GM21737 (cell line): ENCODE data around the gene RFPL1.
A peak's percentile ranks its signal among the peaks of the same experiment; 100 is the strongest.

ENCODE experiments used
- ATAC-seq: cut with Tn5 transposase; IDR thresholded peaks from one replicate; pipeline ENCODE4 v1.9.1; 2021; ENCODE audit warnings: mild to moderate bottlenecking, moderate library complexity; ENCODE audit not compliant: unreplicated experiment

RFPL1 gene

DNA sequence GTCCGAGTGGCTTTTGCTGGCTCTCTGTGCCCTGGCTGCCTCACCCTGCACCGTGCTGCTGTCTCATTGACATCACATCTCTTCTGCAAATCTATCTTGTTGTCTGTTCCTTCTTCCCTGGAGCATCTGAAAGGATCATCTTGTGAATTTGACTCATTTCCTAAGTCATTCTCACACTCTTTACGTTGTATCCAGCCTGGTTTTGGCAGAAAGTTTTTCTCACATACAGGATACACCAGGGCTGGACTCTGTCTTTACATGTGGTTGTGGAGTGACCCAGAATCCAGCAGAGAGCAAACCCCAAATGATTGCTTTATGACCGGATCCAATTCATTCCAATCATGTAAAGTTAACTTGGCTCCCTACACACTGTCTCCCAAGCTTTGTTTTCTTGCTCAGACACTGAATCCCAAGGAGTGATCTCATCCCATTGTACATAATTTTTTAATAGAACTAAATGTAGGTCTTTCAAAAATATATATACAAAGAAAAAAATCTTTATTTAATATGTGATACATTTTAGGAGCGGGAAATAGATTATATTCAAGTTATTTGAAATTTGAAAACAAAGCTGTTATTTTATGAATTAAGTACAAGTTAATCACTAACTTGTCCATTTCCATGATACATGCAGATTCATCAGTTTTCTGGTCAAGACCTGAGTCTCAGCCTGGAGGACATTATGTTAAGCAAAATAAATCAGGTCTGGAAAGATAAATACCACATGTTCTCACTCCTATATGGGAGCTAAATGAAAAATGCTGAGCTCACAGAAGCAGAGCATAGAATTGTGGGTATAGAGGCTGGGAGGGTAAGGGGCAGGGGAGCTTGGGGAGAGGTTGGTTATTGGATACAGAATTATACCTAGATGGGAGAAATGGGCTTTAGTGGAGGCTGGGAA, 2.9 kb upstream of the RFPL1 start:
- no peak for ATAC-seq

DNA sequence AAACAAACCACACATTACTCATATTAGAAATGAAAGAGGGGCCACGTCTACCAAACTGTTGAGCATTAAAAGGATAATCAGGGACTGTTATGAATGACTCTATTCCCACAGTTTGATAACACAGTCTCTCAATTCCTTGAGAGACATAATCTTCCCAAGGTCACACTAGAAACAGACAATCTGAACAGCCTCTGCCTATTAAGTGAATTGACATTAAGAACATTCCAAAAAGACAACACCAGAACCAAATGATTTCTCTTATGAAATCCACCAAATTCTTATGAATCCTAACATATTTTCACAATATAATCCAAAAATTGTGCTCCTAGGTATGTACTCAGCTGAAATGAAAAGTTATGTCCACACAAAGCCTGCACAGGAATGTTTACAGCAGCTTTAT, 4.6 kb downstream of the RFPL1 start:
- no peak for ATAC-seq

DNA sequence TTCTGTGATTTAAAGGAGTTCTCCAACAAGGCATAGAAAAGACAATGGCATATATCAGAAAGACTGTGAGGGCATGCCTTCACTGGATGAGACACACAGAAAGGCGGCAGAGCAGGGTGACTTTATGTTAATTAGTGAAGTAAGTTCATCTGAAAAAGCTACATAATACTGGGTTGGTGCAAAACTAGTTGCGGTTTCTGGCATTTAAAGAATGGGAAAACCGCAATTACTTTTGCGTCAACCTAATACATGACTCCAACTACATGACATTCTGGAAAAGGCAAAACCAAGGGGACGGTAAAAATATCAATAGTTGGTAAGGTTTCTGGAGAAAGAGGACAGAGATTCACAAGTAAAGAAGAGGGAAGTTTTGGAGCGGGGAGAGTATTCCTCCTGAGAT, 5.1 kb downstream of the RFPL1 start:
- no peak for ATAC-seq

DNA sequence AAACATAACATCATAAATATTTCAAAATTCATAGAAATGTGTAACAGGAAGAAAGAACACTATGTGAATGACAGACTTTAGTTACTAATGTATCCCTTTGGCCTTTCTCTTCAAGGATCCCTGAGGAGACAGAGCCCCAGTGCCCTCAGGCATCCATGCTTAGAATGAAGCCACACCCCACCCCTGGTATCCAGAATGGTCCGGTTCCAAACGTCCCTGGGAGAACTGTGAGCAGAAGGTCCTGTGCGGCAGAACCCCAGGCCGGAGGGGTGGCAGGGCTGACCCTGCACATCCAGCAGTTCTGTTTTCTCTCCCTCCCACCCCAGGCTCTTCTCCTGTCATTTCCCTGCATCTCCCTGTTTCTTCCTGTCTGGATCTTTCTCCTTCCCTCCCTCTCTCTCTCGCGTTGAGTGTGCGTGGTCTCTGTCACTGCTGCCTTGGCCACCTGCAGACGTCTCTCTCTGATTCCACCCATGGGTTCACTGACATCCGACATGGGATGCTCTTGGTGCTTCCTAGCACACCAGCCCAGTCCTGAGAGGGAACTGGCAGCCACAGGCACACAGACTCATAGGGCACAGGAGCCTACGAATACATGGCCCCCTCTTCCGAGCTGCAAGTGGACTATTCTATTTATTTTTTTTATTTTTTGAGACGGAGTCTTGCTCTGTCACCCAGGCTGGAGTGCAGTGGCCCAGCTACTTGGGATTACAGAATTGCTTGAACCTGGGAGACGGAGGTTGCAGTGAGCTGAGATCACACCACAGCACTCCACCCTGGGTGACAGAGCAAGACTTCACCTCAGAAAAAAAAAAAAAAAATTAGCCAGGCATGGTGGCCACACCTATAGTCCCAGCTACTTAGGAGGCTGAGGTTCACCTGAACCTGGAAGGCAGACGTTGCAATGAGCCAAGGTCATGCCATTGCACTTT, 5.7 kb downstream of the RFPL1 start:
- ATAC-seq: no peak

DNA sequence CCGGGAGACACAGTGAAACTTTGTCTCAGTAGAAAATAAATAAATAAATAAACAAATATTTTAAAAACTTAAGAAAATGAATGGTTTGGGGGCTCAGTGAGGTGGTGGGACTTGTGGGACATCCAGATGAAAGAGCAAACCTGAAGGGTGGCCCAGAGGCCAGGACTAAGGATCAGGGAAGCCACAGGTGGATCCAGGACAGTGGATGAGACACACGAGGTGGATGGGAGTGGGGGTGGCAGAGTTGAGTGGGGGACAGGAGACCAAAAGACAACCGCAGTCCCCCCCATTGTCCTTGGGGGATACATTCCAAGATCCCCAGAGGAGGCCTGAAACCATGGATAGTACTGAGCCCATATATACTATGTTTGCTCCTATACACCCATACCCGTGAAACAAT, 7.1 kb downstream of the RFPL1 start:
- no peak for ATAC-seq

DNA sequence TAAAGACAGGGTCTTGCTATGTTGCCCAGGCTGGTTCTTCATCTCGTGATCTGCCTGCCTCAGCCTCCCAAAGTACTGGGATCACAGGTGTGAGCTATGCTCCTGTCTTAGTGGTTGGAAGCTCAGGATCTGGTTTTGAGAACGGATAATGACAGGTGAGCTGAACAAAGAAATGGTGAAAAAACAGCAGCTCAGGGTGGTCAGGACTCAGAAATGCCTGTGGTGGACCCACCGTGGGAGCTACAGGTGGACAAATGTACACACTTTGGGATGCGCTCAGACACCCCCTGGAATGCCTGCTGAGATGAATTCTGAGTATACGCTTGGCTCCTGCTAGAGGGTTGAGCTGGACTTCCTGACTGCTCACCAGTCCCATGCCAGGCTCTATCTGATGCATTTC, 9.5 kb downstream of the RFPL1 start:
- ATAC-seq: no peak

DNA sequence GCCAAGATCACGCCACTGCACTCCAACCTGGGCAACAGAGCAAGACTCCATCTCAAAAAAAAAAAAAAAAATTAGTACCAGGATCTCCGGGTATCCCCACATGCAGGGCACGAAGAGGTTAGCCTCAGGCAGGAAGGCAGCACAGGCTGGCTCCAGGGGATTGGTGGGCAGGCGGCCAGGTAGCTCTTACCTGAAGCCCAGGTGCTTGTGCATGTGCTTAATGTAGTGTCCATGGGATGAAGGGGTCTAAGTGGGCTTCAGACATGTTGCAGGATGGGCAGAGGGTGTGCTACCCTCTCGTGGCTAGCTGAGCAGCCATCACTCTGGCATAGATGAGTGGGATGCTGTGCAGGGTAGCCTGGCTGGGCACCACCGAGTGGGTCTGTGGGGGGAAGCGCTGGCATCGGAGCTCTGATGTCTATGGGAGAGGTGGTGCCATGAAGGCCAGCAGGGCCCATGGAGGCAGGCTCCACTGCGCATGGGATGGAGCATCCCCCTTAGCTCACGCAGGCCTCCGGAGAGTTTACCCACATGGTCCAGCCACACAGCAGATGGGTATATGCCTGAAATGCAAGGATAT, 11.0 kb downstream of the RFPL1 start:
- no peak for ATAC-seq

DNA sequence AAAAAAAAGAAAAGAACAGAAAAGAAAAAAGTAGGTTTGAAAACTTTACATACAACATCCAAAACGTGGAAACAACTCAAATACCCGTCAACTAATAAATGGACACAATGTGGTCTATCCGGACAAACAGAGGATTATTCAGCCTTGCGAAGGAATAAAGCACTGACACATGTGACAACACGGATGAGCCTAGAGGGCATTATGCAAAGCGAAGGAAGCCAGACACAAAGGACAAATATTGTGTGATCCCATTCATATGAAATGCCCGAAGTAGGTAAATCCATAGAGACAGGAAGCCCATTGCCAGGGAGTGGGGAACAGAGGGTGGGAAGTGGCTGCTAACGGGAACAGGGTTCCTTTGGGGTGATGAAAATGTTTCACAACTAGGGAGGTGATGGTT, 11.8 kb downstream of the RFPL1 start:
- ATAC-seq: no peak

DNA sequence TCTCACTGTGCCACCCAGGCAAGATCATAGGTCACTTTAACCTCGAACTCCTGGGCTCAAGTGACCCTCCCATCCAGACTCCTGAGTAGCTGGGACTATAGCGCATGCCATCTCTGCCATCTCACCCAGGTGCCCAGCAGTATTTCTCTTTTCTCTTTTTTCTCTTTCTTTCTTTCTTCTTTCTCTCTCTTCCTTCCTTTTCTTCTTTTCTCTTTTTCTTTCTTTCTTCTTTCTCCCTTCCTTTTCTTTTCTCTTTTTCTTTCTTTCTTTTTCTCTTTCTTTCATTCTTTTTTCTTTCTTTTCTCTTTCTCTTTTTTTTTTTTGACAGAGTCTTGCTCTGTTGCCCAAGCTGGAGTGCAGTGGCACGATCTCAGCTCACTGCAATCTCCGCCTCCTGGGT, 13.5 kb downstream of the RFPL1 start:
- ATAC-seq: no peak

DNA sequence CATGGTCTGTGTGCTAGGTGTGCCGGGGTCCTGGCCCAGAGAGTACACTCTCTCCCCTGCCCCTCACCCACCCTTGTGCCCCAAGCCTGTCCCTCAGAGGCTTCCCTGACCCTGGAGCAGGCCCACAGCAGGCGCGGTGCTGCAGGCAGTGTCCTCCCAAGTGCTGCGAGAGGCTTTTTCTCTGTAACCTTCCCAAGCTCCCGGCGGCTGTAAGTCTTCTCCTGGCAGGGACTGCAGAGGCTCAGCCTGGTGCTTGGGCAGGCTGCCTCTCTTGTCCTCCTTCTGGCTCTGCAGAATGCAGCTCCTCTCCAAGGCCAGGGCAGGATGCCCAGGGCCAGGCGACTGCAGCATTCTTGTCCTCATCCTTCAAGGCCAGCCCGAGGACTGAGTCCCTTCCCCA, 15.9 kb downstream of the RFPL1 start:
- ATAC-seq: no peak

DNA sequence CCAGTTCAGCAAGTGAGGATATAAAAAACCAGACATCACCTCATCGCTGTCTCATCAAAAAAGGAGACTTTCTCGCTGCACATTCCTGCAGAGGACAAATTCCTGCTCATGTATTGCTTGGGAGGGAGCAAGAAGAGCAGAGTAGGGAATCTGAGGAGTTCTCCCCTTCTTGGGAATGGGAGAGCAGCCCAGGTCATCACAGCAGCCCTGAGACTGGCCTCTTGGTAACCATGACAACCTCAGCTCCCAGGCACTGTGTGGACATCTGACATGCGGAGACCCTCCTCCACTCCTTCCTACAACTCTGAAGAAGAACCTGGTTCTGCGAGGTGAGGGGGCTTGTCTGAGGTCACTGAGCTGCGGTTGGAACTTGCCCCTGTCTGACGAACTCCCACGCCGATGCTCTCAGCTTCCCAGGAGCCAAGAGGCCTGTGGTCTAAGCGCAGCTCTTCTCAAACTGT, 17.9 kb downstream of the RFPL1 start:
- ATAC-seq: no peak

DNA sequence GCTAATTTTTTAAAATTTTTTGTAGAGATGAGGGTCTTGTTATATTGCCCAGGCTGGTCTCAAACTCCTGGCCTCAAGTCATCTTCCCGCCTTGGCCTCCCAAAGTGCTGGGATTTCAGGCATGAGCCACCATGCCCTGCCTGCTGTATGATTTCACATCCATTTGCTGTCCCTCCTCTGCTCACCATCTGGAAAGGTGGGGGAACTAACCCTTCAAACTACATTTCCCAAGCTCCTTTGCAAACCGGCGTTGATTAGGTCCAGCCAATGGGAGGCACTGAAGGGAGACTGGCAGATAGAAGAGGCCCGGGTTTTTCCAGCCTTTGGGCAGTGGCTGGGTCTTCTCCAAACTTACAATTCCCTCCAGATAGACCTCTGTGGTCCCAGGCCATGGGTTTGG, 19.3 kb downstream of the RFPL1 start:
- ATAC-seq: no peak

DNA sequence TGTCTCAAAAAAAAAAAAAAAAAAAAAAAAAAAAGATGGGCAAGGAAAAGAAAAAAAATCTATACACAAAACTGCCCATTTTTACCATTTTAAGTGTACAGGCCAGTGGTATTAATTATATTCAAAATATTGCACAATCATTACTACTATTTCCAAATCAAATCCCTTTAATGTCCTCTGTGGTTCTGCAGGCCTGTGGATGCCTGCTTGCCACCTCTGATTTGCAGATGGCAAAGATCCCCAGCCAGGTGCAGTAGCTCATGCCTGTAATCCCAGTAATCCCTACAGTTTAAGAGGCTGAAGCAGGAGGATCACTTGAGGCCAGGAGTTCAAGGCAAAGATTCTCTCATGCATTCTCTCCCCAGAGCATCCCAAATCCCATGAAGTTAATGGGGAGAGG, 20.2 kb downstream of the RFPL1 start:
- ATAC-seq: no peak

DNA sequence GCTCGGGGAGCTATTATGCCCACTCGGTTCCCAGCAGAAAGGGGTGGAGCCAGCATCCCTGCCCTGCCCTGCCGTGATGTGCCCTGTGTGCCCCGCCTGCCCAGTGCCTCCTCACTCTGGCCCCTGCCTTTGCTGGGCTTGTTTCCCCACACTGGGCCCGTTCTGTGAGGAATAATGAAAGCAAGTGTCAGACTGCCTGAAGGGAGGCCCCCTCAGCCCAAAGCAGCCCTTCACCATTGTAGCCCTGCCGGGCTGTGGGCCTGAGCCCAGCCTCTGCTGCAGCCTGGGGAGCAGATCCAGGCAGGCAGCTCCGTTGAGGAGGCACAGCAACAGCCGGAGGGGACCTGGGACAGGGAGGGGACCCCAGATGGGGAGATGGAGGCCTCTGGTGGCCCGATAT, 21.4 kb downstream of the RFPL1 start:
- ATAC-seq: no peak

DNA sequence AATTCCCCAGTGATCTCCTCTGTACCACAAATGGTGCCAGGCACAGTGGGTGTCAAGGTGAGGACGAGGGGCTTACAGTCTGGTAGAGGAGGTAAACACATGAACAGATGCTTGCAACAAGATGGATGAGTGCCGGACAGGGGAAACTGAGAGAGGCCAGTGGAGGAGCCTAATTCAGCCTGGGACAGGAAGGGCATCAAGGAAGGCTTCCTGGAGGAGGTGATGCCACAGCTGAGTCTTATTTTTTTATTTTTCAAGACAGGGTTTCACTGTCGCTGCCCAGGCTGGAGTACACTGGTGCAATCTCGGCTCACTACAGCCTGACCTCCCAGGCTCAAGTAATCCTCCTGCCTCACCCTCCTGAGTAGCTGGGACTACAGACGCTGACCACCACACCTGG, 22.9 kb downstream of the RFPL1 start:
- no peak for ATAC-seq

DNA sequence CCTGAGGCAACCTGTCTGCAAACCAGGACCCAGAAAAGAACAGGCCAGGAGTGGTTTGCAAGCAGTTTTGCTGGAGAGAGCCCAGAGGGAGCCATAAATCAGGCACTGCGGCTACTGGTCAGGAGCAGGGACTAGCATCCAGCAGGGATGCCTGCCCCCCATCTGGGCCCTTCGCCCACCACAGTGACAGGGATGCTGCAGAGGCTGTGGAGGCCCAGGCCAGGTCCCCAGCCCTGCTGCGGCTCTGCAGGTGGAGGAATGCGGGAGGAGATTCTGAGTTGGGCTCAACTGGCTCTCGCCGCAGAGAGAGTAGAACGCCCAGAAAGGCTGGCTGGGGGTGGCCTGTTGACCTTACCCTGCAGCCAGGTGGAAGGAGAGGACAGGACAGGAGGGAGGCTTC, 25.2 kb downstream of the RFPL1 start:
- ATAC-seq: no peak

DNA sequence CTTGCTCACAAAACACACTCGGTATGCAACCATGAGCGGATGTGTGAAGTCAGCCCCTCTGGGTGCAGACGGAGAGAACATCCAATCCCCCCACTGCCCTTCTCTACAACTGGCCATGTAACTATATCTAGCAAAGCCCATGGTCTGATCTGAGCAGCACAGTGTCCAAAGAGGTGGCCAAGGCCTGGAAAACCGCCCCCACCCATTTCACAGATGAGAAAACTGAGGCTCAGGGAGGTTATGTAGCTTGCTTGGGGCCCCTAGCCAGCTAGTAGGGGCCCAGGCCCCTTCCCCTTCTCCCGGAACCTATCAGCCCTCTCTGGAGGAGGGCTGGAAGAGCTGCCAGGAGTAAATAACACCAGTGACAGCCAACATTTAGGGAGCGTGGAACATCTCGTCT, 26.2 kb downstream of the RFPL1 start:
- no peak for ATAC-seq

DNA sequence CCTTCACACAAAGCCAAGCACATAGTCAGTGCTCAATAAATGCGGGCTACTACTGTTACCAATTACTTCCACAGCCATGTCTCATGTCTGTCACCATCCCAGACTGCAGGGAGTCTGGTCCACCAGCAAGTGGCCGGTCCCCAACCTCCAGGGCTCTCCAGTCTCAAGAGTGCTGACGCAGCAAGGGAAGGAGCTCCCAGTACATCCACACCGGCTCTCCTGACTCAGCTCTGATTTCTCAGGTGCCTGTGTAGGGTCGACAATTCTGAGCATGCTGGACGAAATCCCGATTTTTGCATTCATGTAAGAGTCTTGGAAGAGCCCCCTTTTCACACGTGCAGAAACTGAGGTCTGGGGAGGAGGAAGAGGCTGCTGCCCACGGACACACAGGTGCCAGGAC, 31.4 kb downstream of the RFPL1 start:
- no peak for ATAC-seq

DNA sequence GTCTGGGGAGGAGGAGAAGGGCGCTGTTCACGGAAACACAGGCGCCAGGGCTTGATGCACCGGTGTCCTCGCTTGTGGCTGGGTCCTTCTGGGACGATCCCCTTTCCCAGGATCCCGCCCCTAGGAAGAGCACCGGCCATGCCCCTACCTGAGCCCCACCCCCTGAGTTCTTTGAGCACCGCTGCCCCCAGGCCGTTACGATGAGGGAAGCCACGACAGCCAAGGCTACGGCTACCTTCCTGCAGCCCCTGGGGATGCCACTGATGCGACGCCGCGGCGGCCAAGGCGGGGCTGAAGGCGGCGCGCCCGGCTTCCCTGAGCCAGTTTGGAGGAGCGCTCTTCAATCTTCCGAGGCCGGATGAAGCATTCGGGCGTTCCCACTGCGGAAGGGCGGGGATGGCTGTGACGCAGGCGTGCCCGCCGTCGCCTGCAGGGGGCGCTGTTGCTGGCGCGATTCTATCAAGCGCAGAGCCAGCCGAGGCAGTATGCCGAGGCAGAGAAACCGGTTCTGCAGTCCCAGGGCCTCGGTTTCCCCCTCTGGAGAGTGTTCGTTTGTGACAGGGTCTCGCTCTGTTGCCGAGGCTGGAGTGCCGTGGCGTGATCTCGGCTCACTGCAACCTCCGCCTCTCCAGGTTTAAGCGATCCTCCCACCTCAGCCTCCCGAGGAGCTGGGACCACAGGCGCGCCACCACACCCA, 31.9 kb downstream of the RFPL1 start:
- no peak for ATAC-seq

DNA sequence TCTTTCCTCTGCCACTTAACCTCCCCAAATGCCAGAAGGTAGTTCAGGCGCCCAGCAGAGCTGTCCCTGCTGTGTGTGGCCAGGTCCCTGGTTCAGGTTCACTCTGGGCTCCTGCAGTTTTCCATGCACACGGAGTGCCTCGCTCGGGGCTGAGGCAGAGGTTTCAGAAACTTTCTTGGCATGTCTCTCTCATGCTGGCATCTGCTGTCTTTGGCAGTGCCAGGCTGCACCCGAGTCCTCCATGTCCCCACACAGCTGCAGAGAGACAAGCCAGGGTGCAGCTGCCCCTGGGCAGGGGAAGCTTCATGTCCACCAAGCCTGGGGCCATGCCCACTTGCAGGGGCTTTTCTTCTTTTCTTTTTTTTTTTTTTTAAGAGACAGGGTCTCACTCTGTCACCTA, 34.6 kb downstream of the RFPL1 start:
- no peak for ATAC-seq

DNA sequence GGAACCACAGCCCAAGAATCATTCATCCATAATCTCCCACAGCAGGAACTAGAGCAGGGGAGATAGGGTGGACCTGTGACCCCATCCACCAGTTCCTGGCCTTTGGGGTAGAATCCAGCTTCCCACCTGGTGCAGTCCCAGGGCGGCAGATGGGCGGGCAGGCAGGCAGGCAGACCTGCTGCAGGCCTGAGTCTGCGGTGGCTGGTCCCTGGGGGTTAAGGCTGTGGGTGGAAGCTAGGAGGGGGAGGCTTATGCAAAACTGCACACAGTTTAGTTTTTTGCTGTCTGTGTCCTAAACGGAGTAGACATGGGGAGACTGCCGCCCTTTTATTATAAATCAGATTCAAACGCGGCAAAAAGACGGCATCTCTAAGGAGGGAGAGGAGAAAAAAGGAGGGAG, 37.2 kb downstream of the RFPL1 start:
- peak; percentile 62 for ATAC-seq
